Esophagus (tissue), 2 donors: ENCODE measurements around the gene GAGE13. TPM values are rescaled to one million over a fixed set of nuclear protein-coding genes. Genes with fewer than 3 reads are reported as not detected.
"Not testable (repeated sequence)": the region's sequence is repeated elsewhere in the genome, so short reads cannot be mapped to it uniquely, and the experiment has no call there.

Experiments used
- H3K27ac ChIP-seq, 2 donors: one replicate each; pipeline ENCODE4 v1.5.1; 2013; ENCODE audit warnings: low read depth in 2 of 2, mild to moderate bottlenecking in 2 of 2, inconsistent platforms in 1 of 2, low read length in 1 of 2, moderate library complexity in 1 of 2
- H3K27me3 ChIP-seq, 2 donors: one replicate each; pipeline ENCODE4 v1.6.1; 2013; ENCODE audit warnings: low read length in 2 of 2, control low read depth in 1 of 2, mild to moderate bottlenecking in 1 of 2; ENCODE audit not compliant: insufficient read depth in 2 of 2, control insufficient read depth in 1 of 2
- H3K36me3 ChIP-seq, 2 donors: one replicate each; pipeline ENCODE4 v1.6.1; 2013; ENCODE audit warnings: low read length in 1 of 2; ENCODE audit not compliant: control insufficient read depth in 2 of 2, insufficient read depth in 2 of 2
- H3K4me1 ChIP-seq, 2 donors: one replicate each; pipeline ENCODE4 v1.6.1; 2013; ENCODE audit warnings: low read length in 1 of 2; ENCODE audit not compliant: control insufficient read depth in 2 of 2, insufficient read depth in 2 of 2
- H3K4me3 ChIP-seq, 2 donors: one replicate each; pipeline ENCODE4 v1.5.1; 2013; ENCODE audit warnings: low read length in 2 of 2, mild to moderate bottlenecking in 2 of 2, low read depth in 1 of 2, moderate library complexity in 1 of 2
- H3K9me3 ChIP-seq, 2 donors: one replicate each; pipeline ENCODE4 v1.6.1; 2013; ENCODE audit warnings: mild to moderate bottlenecking in 2 of 2, low read depth in 1 of 2, low read length in 1 of 2, moderate library complexity in 1 of 2; ENCODE audit not compliant: control insufficient read depth in 2 of 2, insufficient read depth in 1 of 2
- WGBS, 2 donors: extraction: QIAGEN DNeasy Blood & Tissue Kit; methylation state at CpG; one replicate each; pipeline ENCODE4 v1.1.7; 2013; 5-methylcytosine and 5-hydroxymethylcytosine counted together
- polyA plus RNA-seq, 2 donors: library from polyadenylated mRNA; stranded (reverse); fragments of 200-250 nt; gene quantifications; one replicate each; pipeline ENCODE4 v1.2.3, GENCODE V29; 2013
- donor health status: healthy with polysubstance abuse.
- donor health status: Bipolar disorder and iron deficiency.

Gene GAGE13
- polyA plus RNA-seq, 2 donors = not detected

GRCh38 chrX:49299293-49299692, 32.1 kb upstream of the GAGE13 start:
- H3K4me3 ChIP-seq, H3K27me3 ChIP-seq, H3K4me1 ChIP-seq, H3K36me3 ChIP-seq, H3K27ac ChIP-seq, H3K9me3 ChIP-seq: not testable (repeated sequence)
- WGBS, 2 donors = 84 to 89% methylated on average over 5 of the region's 5 CpGs

DNA sequence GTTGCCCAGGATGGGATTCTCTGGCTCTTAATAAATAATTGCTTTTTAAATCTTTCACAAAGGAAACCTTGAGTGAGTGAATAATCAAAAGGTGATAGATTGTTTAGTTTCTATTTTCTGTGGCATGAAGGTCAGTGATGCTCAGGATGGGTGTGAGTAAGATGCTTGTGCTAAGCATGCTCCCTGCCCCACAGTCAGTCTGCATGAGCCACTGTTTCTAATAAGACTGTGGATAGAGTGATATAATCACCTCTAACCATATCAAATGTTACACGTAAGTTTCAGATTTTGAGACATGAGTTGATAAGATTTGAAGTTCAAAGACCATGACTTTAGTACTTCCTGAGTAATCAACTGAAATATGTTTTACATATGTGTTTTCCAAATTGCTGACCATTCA, 30.7 kb upstream of the GAGE13 start:
- H3K9me3 ChIP-seq = no peaks in the 10 kb centered on the region
- H3K4me1 ChIP-seq = no peaks in the 10 kb centered on the region
- no peaks in the 10 kb centered on the region for H3K27me3 ChIP-seq
- H3K27ac ChIP-seq = no peak overlapping the region
- no peak overlapping the region for H3K4me3 ChIP-seq
- 77 to 97% methylated on average over 1 of the region's 1 CpG for WGBS, 2 donors
- no peaks in the 10 kb centered on the region for H3K36me3 ChIP-seq

DNA sequence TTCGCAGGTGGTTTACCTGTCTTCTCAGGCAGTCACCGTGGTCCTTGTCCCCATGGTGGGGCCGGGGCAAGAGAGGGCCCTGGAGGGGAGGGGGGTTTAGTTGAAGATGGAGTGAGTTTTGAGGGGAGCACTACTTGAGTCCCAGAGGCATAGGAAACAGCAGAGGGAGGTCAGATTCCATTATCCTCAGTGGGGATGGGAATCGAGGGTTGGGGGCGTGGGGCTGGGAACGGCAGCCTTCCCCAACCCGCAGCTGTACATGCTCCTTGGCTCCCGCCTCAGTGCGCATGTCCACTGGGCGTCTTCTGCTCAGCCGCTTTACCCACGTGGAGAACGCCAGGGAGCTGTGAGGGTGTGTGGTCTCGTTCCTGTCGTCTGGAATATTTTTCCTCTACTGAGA, 28.0 kb upstream of the GAGE13 start, which contains the start of gene GAGE10:
Gene GAGE10 (plus strand): TSS at position 301 of the 400 bp plus-strand sequence. CDS start 1,214 bp downstream, outside the sequence.
- H3K27ac ChIP-seq = no peak within 1 kb of the TSS
- no peaks in the 10 kb centered on the region for H3K36me3 ChIP-seq
- H3K9me3 ChIP-seq = no peaks in the 10 kb centered on the region
- H3K4me3 ChIP-seq = no peak within 1 kb of the TSS
- 81 to 86% methylated on average over 14 to 15 of the region's 15 CpGs for WGBS, 2 donors
- H3K4me1 ChIP-seq = no peaks in the 10 kb centered on the region
- H3K27me3 ChIP-seq = no peaks in the 10 kb centered on the region

- not testable (repeated sequence) for H3K4me1 ChIP-seq, H3K27ac ChIP-seq, H3K27me3 ChIP-seq, H3K36me3 ChIP-seq, H3K4me3 ChIP-seq, H3K9me3 ChIP-seq
- 73 to 89% methylated on average over 2 of the region's 2 CpGs for WGBS, 2 donors
Observed at GRCh38 chrX:49307775-49308174, 23.6 kb upstream of the GAGE13 start.

- Histone ChIP-seq H3K27ac (peak overlapping the region; percentile 11 to 27), H3K4me1 (no peaks in the 10 kb centered on the region), H3K36me3 (no peaks in the 10 kb centered on the region), H3K4me3 (peak overlapping the region; percentile 16 to 39), H3K9me3 (no peaks in the 10 kb centered on the region), H3K27me3 (no peaks in the 10 kb centered on the region)
- 32 to 52% methylated on average over 15 of the region's 15 CpGs for WGBS, 2 donors
Observed at GRCh38 chrX:49308604-49309269, 22.6 kb upstream of the GAGE13 start.

- H3K4me1 ChIP-seq = no peaks in the 10 kb centered on the region
- no peaks in the 10 kb centered on the region for H3K9me3 ChIP-seq
- no peaks in the 10 kb centered on the region for H3K27me3 ChIP-seq
- peak overlapping the region; percentile 55 to 61 for H3K27ac ChIP-seq
- no peaks in the 10 kb centered on the region for H3K36me3 ChIP-seq
- H3K4me3 ChIP-seq = peak overlapping the region in 1 of 2 donors; percentile 27
- 3 to 30% methylated on average over 8 of the region's 8 CpGs for WGBS, 2 donors
Observed at GRCh38 chrX:49309401-49309981, 21.9 kb upstream of the GAGE13 start.

- Histone ChIP-seq H3K4me3 (no peak overlapping the region), H3K27me3 (no peaks in the 10 kb centered on the region), H3K9me3 (no peaks in the 10 kb centered on the region), H3K4me1 (no peaks in the 10 kb centered on the region), H3K36me3 (no peaks in the 10 kb centered on the region), H3K27ac (no peak overlapping the region)
- WGBS, 2 donors = 60 to 74% methylated on average over 18 of the region's 18 CpGs
Observed at GRCh38 chrX:49310371-49310770, 21.0 kb upstream of the GAGE13 start.

- WGBS, 2 donors = 72 to 93% methylated on average over 2 of the region's 2 CpGs
Observed at GRCh38 chrX:49312176-49312575, 19.2 kb upstream of the GAGE13 start.

DNA sequence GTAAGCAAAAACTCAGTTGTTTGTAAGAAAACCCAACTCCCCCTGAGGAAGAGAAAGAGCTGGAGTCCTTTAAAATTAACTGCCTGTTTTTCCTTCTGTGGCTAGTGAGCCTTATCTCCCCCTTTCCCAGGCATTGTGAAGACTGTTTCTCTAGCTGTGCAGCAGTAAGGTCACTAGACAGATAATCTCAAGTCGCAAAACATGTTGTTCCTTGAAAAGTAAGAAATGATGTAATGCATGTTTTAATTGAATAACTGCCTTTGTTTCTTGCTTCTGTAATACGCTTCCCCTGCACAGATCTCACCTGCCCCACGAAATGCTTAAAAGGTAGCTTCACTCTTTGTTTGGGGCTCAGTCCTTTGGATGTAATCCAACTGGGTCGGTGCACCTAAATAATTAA, 15.3 kb upstream of the GAGE13 start:
- 63 to 70% methylated on average over 4 of the region's 4 CpGs for WGBS, 2 donors
- no peak overlapping the region for H3K27ac ChIP-seq
- no peak overlapping the region for H3K4me3 ChIP-seq
- no peaks in the 10 kb centered on the region for H3K4me1 ChIP-seq
- no peaks in the 10 kb centered on the region for H3K27me3 ChIP-seq
- no peaks in the 10 kb centered on the region for H3K9me3 ChIP-seq
- no peaks in the 10 kb centered on the region for H3K36me3 ChIP-seq

More at GRCh38 chrX:49312176-49312575, 19.2 kb upstream of the GAGE13 start:
- Histone ChIP-seq H3K4me3 (no peak overlapping the region), H3K27ac (no peak overlapping the region), H3K9me3 (no peaks in the 10 kb centered on the region), H3K27me3 (no peaks in the 10 kb centered on the region), H3K4me1 (no peaks in the 10 kb centered on the region), H3K36me3 (no peaks in the 10 kb centered on the region)

- H3K27ac ChIP-seq, H3K36me3 ChIP-seq, H3K27me3 ChIP-seq, H3K9me3 ChIP-seq, H3K4me1 ChIP-seq, H3K4me3 ChIP-seq: not testable (repeated sequence)
- WGBS, 2 donors = no CpG with 5 or more reads among the region's 16 CpGs
Observed at GRCh38 chrX:49321737-49322136, 9.6 kb upstream of the GAGE13 start, which contains the start of gene GAGE12J. Gene GAGE12J (plus strand): TSS chrX:49322037. CDS start chrX:49323194, 1,157 bp downstream.
